ENCODE data around the gene SH3GLB2. TPM values are rescaled to one million over a fixed set of nuclear protein-coding genes. Genes with fewer than 3 reads are reported as not detected.

Gene SH3GLB2
- total RNA-seq, 1 donor from 2014 or later, result 88.4 TPM

DNA sequence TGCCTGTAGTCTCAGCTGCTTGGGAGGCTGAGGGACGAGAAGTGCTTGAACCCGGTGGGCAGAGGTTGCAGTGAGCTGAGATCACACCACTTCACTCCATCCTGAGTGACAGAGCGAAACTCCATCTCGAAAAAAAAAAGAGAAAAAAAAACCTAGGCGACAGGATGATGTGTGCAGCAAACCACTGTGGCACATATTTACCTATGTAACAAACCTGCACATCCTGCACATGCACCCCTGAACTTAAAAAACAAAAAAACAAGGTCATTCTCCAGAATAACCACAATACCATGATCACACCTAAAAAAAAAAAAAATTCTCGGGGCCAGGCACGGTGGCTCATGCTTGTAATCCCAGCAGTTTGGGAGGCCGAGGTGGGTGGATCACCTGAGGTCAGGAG lies 45.3 kb upstream of the SH3GLB2 start:
- no peaks in the 10 kb centered on the region for H3K36me3 ChIP-seq
- H3K4me1 ChIP-seq, result no peaks in the 10 kb centered on the region
- H3K4me3 ChIP-seq, result no peak overlapping the region
- intact Hi-C loops (cut with DNase I), result no loop called here
- no peaks in the 10 kb centered on the region for H3K9me3 ChIP-seq
- ATAC-seq (no peak), DNase-seq (no peak)
- H3K27me3 ChIP-seq, result no peaks in the 10 kb centered on the region
- no peak for TF ChIP-seq CTCF (IDR thresholded peaks at IDR 0.05)
- no peak overlapping the region for H3K27ac ChIP-seq

DNA sequence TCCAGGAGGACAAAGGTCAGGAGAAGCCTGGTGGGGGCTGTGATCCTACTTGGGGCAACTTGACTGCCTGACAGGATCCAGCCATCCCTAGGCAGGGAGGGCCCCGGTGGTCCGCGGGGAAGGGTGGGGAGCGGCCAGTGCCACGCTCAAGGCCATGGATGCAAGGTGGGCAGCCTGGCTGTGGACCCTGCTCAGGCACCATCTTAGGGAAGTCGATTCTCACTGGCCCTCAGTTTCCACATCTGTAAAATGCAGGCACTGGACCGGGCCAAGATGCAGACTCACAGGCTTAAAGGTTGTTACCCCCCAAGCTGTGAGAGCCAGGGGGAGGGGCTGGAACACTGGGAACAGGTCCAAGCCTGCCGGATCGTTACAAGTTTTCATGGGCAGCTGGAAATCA lies 44.0 kb upstream of the SH3GLB2 start:
- Histone ChIP-seq H3K4me3 (no peak overlapping the region), H3K27me3 (no peaks in the 10 kb centered on the region), H3K4me1 (no peaks in the 10 kb centered on the region), H3K36me3 (peaks cover 12% of the 10 kb centered on the region), H3K9me3 (no peaks in the 10 kb centered on the region), H3K27ac (no peak overlapping the region)
- TF ChIP-seq CTCF (IDR thresholded peaks at IDR 0.05), result no peak
- DNase-seq (no peak), ATAC-seq (no peak)
- intact Hi-C loops (cut with DNase I), result no loop called here

- Histone ChIP-seq H3K27me3 (no peaks in the 10 kb centered on the region), H3K36me3 (peaks cover 13% of the 10 kb centered on the region), H3K9me3 (no peaks in the 10 kb centered on the region), H3K27ac (no peak overlapping the region), H3K4me3 (no peak overlapping the region), H3K4me1 (no peaks in the 10 kb centered on the region)
- DNase-seq (no peak), ATAC-seq (no peak)
- intact Hi-C loops (cut with DNase I), result no loop called here
- TF ChIP-seq CTCF (IDR thresholded peaks at IDR 0.05), result no peak
Measured at GRCh38 chr9:129071526-129072126, 43.5 kb upstream of the SH3GLB2 start.

DNA sequence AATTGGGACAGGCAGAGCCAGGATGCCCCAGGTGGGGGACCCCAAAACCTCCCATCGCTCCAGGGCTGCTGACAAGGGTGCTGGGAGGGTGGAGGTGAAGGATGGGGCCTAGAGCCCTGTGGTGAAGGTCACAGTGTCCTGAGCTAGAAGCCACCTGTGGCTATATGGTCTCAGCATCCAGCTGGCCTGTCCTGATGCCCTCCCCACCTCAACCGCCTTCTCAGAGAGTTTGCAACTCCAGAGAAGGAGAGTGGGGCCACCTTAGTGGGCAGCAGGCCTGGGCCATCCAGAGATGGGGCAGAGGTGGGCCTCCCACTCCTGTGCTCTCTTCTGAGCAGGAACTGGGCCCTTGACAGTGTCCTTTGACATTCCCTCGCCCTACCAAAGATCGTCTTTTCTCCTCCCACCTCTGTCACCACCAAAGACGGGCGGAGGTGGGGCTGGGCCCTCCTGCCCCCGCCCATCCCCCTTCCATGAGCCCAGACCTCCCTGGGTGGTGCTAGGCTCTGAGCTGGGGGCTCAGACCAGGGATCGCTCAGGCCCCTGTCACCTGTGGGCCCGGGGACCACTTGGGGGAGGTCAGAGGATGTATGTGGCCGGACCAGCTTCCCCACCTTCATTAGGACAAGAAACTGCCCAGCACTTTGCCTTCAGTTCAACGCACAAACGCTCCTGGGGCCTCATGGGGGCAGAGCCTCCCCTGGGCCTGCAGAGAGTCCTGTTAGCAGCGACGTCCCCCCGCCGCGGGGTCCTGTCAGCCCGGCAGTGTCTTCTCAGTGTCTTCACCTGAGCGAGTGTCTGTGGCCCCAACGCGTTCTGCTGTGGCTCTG lies 42.8 kb upstream of the SH3GLB2 start:
- DNase-seq (no peak), ATAC-seq (no peak)
- H3K27me3 ChIP-seq, result no peaks in the 10 kb centered on the region
- H3K4me1 ChIP-seq, result no peaks in the 10 kb centered on the region
- no peak overlapping the region for H3K27ac ChIP-seq
- H3K4me3 ChIP-seq, result no peak overlapping the region
- intact Hi-C loops (cut with DNase I), result no loop called here
- TF ChIP-seq CTCF (IDR thresholded peaks at IDR 0.05), result no peak
- no peaks in the 10 kb centered on the region for H3K9me3 ChIP-seq
- peaks cover 13% of the 10 kb centered on the region for H3K36me3 ChIP-seq

GRCh38 chr9:129069862-129070641 lies 41.9 kb upstream of the SH3GLB2 start:
- TF ChIP-seq CTCF (IDR thresholded peaks at IDR 0.05), result no peak
- DNase-seq (no peak), ATAC-seq (no peak)
- no peak overlapping the region for H3K27ac ChIP-seq
- no peaks in the 10 kb centered on the region for H3K27me3 ChIP-seq
- peaks cover 21% of the 10 kb centered on the region for H3K36me3 ChIP-seq
- H3K4me1 ChIP-seq, result no peaks in the 10 kb centered on the region
- intact Hi-C loops (cut with DNase I), result no loop called here
- H3K9me3 ChIP-seq, result no peaks in the 10 kb centered on the region
- no peak overlapping the region for H3K4me3 ChIP-seq
